Fibroblast of villous mesenchyme (primary cell): Measurements from ENCODE around the gene COTL1. TPM values are rescaled to one million over a fixed set of nuclear protein-coding genes. Genes with fewer than 3 reads are reported as not detected.

Source experiments
- DNase-seq: peaks from one replicate; pipeline ENCODE4 v3.0.0-alpha.2; 2010; ENCODE audit warnings: low read depth
- H3K4me3 ChIP-seq: 2 replicates; pipeline ENCODE4 v1.5.1; 2011; ENCODE audit warnings: low read depth, mild to moderate bottlenecking, low read length
- total RNA-seq: library from RNA; depleted of rRNA; stranded (reverse); fragments of >200 nt; gene quantifications from 2 replicates; pipeline ENCODE4 v1.2.3, GENCODE V29; 2012
- TF ChIP-seq, protein P1 (sequence below): IDR thresholded peaks from 2 replicates; pipeline ENCODE4 v1.5.1; 2012; ENCODE audit warnings: low read depth, mild to moderate bottlenecking, low read length; ENCODE audit not compliant: insufficient read depth

The COTL1 gene
- total RNA-seq, 1 donor = 265 TPM

DNA sequence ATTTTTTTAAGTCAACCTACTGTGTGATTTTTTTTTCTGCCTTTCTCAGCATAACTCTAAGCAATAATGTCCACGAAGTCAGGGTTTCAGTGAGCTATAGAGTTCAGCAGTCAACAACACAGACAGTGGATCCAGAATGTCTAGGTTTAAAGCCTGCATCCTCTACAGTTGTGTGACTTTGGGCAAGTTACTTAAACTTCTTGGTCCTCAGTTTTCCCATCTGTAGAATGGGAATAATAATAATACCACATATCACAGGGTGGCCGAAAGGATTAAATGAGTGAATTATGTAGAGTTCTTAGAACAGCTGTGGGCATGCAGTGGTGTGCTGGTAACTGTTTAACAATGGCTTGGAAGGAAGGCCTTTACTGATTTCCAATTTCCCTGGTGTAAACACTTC is 74.6 kb downstream of the COTL1 start:
- TF ChIP-seq, protein P1, sequence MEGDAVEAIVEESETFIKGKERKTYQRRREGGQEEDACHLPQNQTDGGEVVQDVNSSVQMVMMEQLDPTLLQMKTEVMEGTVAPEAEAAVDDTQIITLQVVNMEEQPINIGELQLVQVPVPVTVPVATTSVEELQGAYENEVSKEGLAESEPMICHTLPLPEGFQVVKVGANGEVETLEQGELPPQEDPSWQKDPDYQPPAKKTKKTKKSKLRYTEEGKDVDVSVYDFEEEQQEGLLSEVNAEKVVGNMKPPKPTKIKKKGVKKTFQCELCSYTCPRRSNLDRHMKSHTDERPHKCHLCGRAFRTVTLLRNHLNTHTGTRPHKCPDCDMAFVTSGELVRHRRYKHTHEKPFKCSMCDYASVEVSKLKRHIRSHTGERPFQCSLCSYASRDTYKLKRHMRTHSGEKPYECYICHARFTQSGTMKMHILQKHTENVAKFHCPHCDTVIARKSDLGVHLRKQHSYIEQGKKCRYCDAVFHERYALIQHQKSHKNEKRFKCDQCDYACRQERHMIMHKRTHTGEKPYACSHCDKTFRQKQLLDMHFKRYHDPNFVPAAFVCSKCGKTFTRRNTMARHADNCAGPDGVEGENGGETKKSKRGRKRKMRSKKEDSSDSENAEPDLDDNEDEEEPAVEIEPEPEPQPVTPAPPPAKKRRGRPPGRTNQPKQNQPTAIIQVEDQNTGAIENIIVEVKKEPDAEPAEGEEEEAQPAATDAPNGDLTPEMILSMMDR = no peak
- DNase-seq = no peak
- H3K4me3 ChIP-seq = no peak overlapping the region

DNA sequence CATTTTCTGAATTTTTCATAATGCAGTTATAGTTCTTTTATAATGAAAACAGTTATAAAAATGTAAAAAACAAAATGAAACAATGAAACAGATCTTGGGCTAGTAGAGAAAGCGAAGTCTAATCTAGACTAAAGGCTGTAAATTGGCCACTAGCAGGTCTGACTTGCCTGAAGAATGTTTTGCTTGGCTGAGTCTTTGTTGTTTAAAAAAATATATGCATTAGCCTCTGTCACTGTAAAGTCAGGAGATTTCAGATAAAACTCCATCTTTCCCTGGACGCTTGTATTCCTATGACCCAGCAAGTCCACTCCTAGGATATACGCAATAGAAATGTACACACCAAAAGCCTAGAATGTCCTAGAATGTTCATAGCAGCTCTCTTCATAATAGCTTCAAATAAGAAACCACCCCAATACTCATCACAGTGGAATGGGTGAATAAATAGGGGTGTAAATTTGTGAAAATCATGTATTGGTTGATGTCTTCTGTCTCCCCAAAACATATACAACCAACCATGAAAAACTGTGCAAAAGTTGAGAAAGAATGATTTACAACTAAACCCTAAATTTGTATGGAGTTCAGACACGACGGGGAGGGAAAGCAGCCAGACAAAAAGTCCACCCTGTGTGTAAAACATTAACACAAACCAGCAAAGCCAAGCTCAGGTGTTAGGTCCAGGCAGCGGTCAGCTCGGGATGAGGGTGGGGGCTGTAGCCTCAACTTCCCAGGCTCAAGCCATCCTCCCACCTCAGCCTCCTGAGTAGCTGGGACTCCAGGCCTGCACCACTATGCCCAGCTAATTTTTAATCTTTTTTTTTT is 75.7 kb downstream of the COTL1 start:
- TF ChIP-seq, protein P1 = no peak
- DNase-seq = no peak
- no peak overlapping the region for H3K4me3 ChIP-seq

DNA sequence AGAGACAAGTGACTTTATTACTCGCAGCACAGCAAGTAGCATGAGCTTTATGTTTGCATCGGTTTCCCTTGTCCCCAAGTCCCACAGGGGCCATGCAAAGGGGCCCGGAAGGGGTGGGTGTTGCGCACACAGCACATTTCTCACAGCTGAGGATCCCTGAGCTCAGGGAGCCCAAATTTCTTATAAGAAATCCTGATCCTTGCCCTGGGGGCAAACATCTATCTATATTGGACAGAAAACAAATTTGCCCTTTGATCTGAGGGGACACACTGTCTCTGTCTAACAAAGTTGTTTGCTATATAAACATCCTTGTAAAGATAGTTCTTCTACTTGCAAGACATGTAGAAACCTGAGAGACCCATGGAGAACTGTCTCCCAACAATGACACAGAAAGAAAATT is 77.7 kb downstream of the COTL1 start:
- DNase-seq = no peak
- no peak overlapping the region for H3K4me3 ChIP-seq
- TF ChIP-seq, protein P1 = no peak

DNA sequence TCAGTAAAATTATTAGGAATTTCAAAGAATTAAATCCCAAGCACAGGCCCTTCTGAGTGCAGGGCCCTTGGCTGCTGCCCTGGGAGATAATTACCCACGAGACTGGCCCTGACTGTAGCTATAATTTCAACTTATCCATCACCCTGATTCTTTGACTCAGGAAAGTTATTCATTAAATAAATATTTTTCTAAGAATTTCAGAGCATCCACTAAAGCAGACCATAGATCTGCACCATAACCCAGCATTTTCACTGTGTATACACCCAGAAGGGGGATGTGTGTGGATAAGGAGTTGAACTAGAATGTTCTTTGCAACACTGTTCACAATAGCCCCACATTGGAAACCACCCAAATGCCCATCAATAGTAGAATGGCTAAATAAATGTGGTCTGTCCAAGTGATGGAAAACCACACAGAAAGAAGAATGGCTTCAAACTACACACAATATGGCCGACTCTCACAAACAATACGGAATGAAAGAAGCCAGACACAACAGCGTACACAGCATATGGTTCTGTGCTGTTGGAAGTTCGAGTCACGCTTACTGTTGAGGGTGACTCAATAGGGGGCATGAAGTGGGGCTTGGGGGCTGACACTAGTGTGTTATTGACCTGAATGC is 79.5 kb downstream of the COTL1 start:
- H3K4me3 ChIP-seq = no peak overlapping the region
- TF ChIP-seq, protein P1 = no peak
- no peak for DNase-seq

DNA sequence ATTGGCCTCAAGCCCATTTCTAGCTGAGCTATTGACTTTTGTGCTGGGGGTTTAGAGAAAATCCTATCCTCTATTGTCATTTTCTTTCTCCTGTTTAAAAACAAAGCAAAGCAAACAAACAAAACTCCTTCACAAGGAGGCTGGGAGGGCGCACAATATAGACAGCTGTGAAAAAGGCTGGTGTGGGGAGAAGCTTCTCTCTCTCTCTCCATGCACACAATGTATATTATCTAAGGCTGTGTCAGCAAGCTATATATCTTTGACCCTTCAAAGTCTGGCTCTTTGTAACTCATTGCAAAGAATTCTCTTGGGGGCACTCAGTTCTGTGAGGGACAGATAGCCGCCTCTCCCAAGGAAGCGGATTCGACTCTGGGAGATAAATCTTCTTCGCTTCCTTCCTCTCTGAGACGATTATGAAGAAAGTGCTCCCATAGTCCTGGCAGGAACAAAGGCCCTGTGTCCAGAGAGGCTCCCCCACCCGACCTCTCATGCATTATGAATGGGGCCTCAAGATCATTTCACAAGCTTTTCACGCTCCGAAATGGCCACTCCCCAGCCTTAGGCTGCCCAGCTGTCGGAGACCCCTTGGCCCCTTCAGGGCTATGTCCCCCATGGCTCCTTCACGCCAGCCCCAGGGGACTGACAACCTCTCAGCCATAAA is 80.3 kb downstream of the COTL1 start:
- no peak for DNase-seq
- TF ChIP-seq, protein P1 = no peak
- H3K4me3 ChIP-seq = no peak overlapping the region

DNA sequence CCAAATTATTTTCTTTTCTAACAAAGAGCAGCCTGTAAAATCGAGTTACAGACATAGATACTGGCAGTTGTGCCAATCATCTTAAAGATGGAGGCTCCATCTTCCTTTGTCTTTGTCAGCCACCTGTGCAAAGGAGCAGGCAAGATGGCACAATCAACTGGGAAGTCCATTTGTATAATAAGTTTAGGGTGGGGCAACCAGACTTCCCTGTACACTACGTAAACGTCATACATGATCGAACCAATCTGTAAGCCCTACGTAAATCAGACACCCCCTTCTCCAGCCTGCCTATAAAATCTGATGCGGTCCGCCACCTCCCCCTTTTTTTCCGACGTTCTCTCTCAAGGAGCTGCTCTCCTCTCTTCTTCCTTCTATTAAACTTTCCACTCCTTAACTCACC is 82.0 kb downstream of the COTL1 start:
- no peak for DNase-seq
- H3K4me3 ChIP-seq = no peak overlapping the region
- TF ChIP-seq, protein P1 = no peak
